GM20000 (cell line): ENCODE measurements around the gene SUZ12.

Experiments used
- DNase-seq: peaks from one replicate; pipeline ENCODE4 v3.0.0; 2012; ENCODE audit warnings: low spot score
- CTCF ChIP-seq: IDR thresholded peaks from 2 replicates; pipeline ENCODE4 v1.5.1; 2012; ENCODE audit warnings: mild to moderate bottlenecking, control low read depth; ENCODE audit errors: extremely low read depth, missing control alignments

The SUZ12 gene

GRCh38 chr17:31997005-31997404, 60.2 kb downstream of the SUZ12 start:
- no peak for DNase-seq
- no peak for TF ChIP-seq CTCF

GRCh38 chr17:32006957-32007462, 70.2 kb downstream of the SUZ12 start, which contains the start of gene LRRC37B:
Gene LRRC37B, plus strand, starts transcription at chr17:32007383. Its CDS starts 14,010 bp downstream, at chr17:32021393.
- peak; percentile 94 for TF ChIP-seq CTCF
- DNase-seq, result peak; percentile 94

GRCh38 chr17:32007463-32008298, 70.9 kb downstream of the SUZ12 start:
- peak; percentile 70 for DNase-seq
- no peak for TF ChIP-seq CTCF

GRCh38 chr17:32009262-32009542, 72.4 kb downstream of the SUZ12 start:
- no peak for DNase-seq
- TF ChIP-seq CTCF, result no peak

- TF ChIP-seq CTCF, result no peak
- DNase-seq, result no peak
These were observed 73.3 kb downstream of the SUZ12 start for GRCh38 chr17:32010114-32010513.

- TF ChIP-seq CTCF, result no peak
- no peak for DNase-seq
These were observed 78.6 kb downstream of the SUZ12 start for GRCh38 chr17:32015245-32016013.

- TF ChIP-seq CTCF, result no peak
- no peak for DNase-seq
These were observed 79.4 kb downstream of the SUZ12 start for GRCh38 chr17:32016231-32016630.
